Left ventricle myocardium inferior (tissue), 1 donor: Measurements from ENCODE around the gene SESN1. TPM values are rescaled to one million over a fixed set of nuclear protein-coding genes. Genes with fewer than 3 reads are reported as not detected.
A peak's percentile ranks its signal among the peaks of the same experiment; 100 is the strongest.
"Not testable (repeated sequence)": the region's sequence is repeated elsewhere in the genome, so short reads cannot be mapped to it uniquely, and the experiment has no call there.

Experiments
- DNase-seq: peaks from one replicate; pipeline ENCODE4 v3.0.0-alpha.2; 2020
- H3K27ac ChIP-seq: fragments of 200-600 bp; replicated peaks from 2 replicates; pipeline ENCODE4 v1.8.0; 2021
- H3K27me3 ChIP-seq: fragments of 200-600 bp; 2 replicates; pipeline ENCODE4 v1.8.0; 2021; ENCODE audit warnings: low read depth
- H3K36me3 ChIP-seq: fragments of 200-600 bp; 2 replicates; pipeline ENCODE4 v1.8.0; 2021
- H3K4me1 ChIP-seq: fragments of 200-600 bp; 2 replicates; pipeline ENCODE4 v1.8.0; 2021
- H3K4me3 ChIP-seq: fragments of 200-600 bp; 2 replicates; pipeline ENCODE4 v1.8.0; 2021; ENCODE audit warnings: mild to moderate bottlenecking, moderate library complexity
- H3K9me3 ChIP-seq: fragments of 200-600 bp; replicated peaks from 2 replicates; pipeline ENCODE4 v1.8.0; 2021
- intact Hi-C: fragments of 100-400 bp; cut with micrococcal nuclease; formaldehyde crosslinking; loops from one replicate; pipeline ENCODE4 v1.11.0; 2022
- total RNA-seq: library from RNA; stranded (reverse); fragmentation: NEBNext Ultra II Directional; extraction: Animal tissue kit (Norgen Biotek cat#: 25700); gene quantifications from one replicate; pipeline ENCODE4 v1.2.1, GENCODE V29; 2021
- TF ChIP-seq, protein P1 (sequence below): fragments of 200-600 bp; IDR thresholded peaks from 2 replicates; pipeline ENCODE4 v1.8.0; 2021; ENCODE audit warnings: antibody characterized with exemption, mild to moderate bottlenecking, borderline replicate concordance
- donor health status: DM: no; HTN: yes; CAD: no; lungs with severe emphysema.

SESN1 gene
- total RNA-seq, 1 donor from 2014 or later = 44.1 TPM

- Histone ChIP-seq H3K4me1 (peaks cover 52% of the 10 kb centered on the region), H3K4me3 (no peak overlapping the region), H3K27ac (peak overlapping the region; percentile 25), H3K9me3 (no peaks in the 10 kb centered on the region), H3K36me3 (no peaks in the 10 kb centered on the region), H3K27me3 (no peaks in the 10 kb centered on the region)
- intact Hi-C loops = no loop called here
- TF ChIP-seq, protein P1, sequence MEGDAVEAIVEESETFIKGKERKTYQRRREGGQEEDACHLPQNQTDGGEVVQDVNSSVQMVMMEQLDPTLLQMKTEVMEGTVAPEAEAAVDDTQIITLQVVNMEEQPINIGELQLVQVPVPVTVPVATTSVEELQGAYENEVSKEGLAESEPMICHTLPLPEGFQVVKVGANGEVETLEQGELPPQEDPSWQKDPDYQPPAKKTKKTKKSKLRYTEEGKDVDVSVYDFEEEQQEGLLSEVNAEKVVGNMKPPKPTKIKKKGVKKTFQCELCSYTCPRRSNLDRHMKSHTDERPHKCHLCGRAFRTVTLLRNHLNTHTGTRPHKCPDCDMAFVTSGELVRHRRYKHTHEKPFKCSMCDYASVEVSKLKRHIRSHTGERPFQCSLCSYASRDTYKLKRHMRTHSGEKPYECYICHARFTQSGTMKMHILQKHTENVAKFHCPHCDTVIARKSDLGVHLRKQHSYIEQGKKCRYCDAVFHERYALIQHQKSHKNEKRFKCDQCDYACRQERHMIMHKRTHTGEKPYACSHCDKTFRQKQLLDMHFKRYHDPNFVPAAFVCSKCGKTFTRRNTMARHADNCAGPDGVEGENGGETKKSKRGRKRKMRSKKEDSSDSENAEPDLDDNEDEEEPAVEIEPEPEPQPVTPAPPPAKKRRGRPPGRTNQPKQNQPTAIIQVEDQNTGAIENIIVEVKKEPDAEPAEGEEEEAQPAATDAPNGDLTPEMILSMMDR = no peak
- no peak for DNase-seq
Measured at GRCh38 chr6:109117346-109118035, 22.8 kb upstream of the SESN1 start.

- intact Hi-C loops, H3K27ac ChIP-seq: not testable (repeated sequence)
Measured at GRCh38 chr6:109112663-109113062, 18.0 kb upstream of the SESN1 start.

DNA sequence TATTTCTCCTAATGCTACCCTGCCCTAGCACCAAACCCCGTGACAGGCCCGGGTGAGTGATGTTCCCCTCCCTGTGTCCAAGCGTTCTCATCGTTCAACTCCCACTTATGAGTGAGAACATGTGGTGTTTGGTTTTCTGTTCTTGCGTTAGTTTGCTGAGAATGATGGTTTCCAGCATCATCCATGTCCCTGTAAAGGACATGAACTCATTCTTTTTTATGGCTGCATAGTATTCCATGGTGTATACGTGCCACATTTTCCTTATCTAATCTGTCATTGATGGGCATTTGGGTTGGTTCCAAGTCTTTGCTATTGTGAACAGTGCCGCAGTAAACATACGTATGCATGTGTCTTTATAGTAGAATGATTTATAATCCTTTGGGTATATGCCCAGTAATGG, 15.0 kb upstream of the SESN1 start:
- intact Hi-C loops = loop anchor here (10.0 kb wide), 1 partner anchor 275 kb away; the partner anchor contains the start of gene CD164
- H3K27me3 ChIP-seq, H3K4me3 ChIP-seq, H3K27ac ChIP-seq, H3K4me1 ChIP-seq, DNase-seq: not testable (repeated sequence)
- H3K9me3 ChIP-seq = peaks cover 10% of the 10 kb centered on the region
- H3K36me3 ChIP-seq = peaks cover 16% of the 10 kb centered on the region

More at GRCh38 chr6:109112663-109113062, 18.0 kb upstream of the SESN1 start:
- not testable (repeated sequence) for DNase-seq, H3K4me3 ChIP-seq, H3K4me1 ChIP-seq, H3K27me3 ChIP-seq
- peaks cover 13% of the 10 kb centered on the region for H3K36me3 ChIP-seq
- peaks cover 10% of the 10 kb centered on the region for H3K9me3 ChIP-seq

DNA sequence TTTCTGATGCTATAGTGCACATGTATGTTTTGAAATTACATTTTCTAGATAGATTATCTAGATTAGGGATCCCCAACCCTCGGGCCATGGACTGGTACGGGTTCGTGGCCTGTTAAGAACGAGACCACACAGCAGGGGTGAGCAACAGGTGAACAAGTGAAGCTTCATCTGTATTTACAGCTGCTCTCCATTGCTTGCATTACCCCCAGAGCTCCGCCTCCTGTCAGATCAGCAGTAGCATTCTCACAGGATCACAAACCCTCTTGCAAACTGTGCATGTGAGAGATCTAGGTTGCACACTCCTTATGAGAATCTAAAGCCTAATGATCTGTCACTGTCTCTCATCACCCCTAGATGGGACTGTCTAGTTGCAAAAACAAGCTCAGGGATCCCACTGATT, 11.0 kb upstream of the SESN1 start:
- Histone ChIP-seq H3K4me3 (no peak overlapping the region), H3K9me3 (peaks cover 7% of the 10 kb centered on the region), H3K27me3 (no peaks in the 10 kb centered on the region), H3K4me1 (no peaks in the 10 kb centered on the region), H3K36me3 (peaks cover 20% of the 10 kb centered on the region), H3K27ac (no peak overlapping the region)
- TF ChIP-seq, protein P1 = no peak
- intact Hi-C loops = loop anchor here (10.0 kb wide), 1 partner anchor 279 kb away; the partner anchor contains the start of gene CD164
- DNase-seq = no peak

- Histone ChIP-seq H3K9me3 (no peaks in the 10 kb centered on the region), H3K27me3 (no peaks in the 10 kb centered on the region), H3K4me3 (no peak overlapping the region), H3K27ac (no peak overlapping the region), H3K36me3 (peaks cover 24% of the 10 kb centered on the region), H3K4me1 (no peaks in the 10 kb centered on the region)
- DNase-seq = no peak
- TF ChIP-seq, protein P1 = no peak
- intact Hi-C loops = loop anchor here (10.0 kb wide), 1 partner anchor 280 kb away; the partner anchor contains the start of gene CD164
Measured at GRCh38 chr6:109104512-109104911, 9.9 kb upstream of the SESN1 start.

DNA sequence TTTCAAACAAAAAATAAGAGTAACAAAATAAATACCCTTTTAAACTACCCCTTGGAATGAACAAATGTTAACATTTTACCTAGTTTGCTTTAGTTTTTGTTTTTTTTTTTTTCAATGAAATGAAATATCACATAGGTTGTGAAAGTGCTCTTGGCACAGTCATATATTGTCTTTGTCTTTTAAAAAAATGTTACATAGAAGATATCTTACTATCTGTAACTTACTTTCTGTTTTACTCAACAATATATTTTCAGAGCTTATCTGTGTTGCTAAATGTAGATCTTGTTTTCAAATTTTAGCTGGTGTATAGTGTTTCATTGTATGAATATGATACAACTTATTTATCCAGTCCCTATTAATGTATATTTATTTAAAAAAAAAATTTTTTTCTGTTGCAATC, 9.3 kb upstream of the SESN1 start:
- TF ChIP-seq, protein P1 = no peak
- Histone ChIP-seq H3K27me3 (no peaks in the 10 kb centered on the region), H3K4me3 (no peak overlapping the region), H3K27ac (no peak overlapping the region), H3K36me3 (peaks cover 24% of the 10 kb centered on the region), H3K9me3 (no peaks in the 10 kb centered on the region), H3K4me1 (no peaks in the 10 kb centered on the region)
- intact Hi-C loops = loop anchor here (10.0 kb wide), 1 partner anchor 281 kb away; the partner anchor contains the start of gene CD164
- DNase-seq = no peak
